ENCODE data around the gene PLPP6.

DNA sequence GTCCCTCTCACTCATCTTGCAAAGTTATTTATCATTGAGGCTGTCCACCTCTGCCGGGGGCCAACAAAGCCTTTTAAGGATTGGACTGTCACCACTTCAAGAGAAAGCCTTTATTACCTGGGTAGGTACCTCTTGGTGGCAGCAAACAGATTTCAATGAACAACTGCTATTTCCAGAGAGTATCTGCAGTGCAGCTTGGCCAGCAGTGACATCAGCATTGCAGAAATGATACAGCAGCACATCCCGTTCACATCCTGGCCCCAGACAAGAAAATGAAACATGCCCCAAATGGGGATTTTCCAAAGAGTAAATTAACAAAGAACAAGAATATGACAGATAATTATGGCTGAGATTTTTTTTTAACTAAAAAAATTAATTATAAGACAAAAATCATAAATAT, 6.5 kb downstream of the PLPP6 start:
- TF ChIP-seq, protein P1, sequence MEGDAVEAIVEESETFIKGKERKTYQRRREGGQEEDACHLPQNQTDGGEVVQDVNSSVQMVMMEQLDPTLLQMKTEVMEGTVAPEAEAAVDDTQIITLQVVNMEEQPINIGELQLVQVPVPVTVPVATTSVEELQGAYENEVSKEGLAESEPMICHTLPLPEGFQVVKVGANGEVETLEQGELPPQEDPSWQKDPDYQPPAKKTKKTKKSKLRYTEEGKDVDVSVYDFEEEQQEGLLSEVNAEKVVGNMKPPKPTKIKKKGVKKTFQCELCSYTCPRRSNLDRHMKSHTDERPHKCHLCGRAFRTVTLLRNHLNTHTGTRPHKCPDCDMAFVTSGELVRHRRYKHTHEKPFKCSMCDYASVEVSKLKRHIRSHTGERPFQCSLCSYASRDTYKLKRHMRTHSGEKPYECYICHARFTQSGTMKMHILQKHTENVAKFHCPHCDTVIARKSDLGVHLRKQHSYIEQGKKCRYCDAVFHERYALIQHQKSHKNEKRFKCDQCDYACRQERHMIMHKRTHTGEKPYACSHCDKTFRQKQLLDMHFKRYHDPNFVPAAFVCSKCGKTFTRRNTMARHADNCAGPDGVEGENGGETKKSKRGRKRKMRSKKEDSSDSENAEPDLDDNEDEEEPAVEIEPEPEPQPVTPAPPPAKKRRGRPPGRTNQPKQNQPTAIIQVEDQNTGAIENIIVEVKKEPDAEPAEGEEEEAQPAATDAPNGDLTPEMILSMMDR (IDR thresholded peaks at IDR 0.05) = no peak
- no peak for TF ChIP-seq POLR2A (IDR thresholded peaks at IDR 0.05)
